K562 (cell line): Measurements from ENCODE around the gene NOSIP.

Source experiments
- ELF1 ChIP-seq: fragments of 200-800 bp; sonication (Bioruptor generic); IDR thresholded peaks from 2 replicates; pipeline ENCODE4 v1.6.1; 2016; ENCODE audit warnings: missing genetic modification characterization, missing compliant biosample characterization
- KAT7 ChIP-seq: sonication (generic); formaldehyde crosslinking; IDR thresholded peaks from 2 replicates; pipeline ENCODE4 v1.8.0; 2022; ENCODE audit warnings: missing genetic modification reagents, mild to moderate bottlenecking, borderline replicate concordance
- POLR2A ChIP-seq: fragments of 450-650 bp; conservative IDR thresholded peaks from 2 replicates; pipeline ENCODE4 v1.6.1; 2016
- YY1 ChIP-seq, 3 experiments: IDR thresholded peaks; 2 replicates each; pipeline ENCODE4 v1.6.1; 2011; ENCODE audit warnings: low read length in 2 of 3, mild to moderate bottlenecking in 2 of 3, moderate library complexity in 2 of 3, borderline replicate concordance in 1 of 3, control low read depth in 1 of 3, low read depth in 1 of 3; ENCODE audit not compliant: insufficient read depth in 3 of 3, insufficient replicate concordance in 2 of 3, control insufficient read depth in 1 of 3, insufficient read length in 1 of 3; ENCODE audit errors: extremely low read depth in 1 of 3
- ZNF124 ChIP-seq: sonication (generic); formaldehyde crosslinking; IDR thresholded peaks from 2 replicates; pipeline ENCODE4 v1.8.1; 2022; ENCODE audit warnings: missing genetic modification reagents
- ZNF583 ChIP-seq: fragments of 250-450 bp; sonication (Bioruptor Pico); IDR thresholded peaks from 2 replicates; pipeline ENCODE4 v1.4.0; 2020

DNA sequence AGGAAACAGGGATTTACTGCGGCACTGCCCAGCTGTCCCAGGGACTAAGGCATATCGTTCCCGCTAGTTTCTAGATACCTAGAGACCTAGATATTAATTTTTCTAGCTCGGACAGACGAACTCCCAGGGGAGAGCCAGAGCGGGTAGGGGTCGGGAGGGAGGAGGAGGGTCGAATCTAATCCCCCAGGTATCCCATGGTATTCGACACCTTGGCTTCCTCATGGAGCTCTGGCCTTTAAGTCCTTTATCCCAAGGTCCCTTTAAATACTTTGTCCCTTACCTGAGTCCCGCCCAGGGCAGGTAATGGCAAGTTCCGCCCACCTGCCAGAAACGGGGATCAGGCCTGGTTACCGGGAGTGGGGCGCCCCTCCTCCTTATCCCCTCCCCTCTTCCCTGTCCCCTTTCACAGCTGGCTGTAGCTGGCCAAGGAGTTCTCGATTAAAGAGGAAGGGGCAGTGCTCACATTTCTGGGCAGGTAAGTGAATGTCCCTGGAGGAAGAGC lies 702 bp upstream of the NOSIP start, which contains the start of gene PRRG2:
- TF ChIP-seq KAT7 (CRISPR knock-in tag) (no peak), ZNF124 (CRISPR knock-in tag) (no peak), ZNF583 (CRISPR knock-in tag) (no peak), ELF1 (tag) (no peak), POLR2A (no peak), YY1 (IDR thresholded peaks at IDR 0.05; ENCODE audit: borderline replicate concordance in 1 of 3, control insufficient read depth in 1 of 3, extremely low read depth in 1 of 3, insufficient read depth in 3 of 3, insufficient read length in 1 of 3, insufficient replicate concordance in 2 of 3, low read depth in 1 of 3, low read length in 2 of 3) (no peak)
